HepG2 (cell line): ENCODE data around the gene ATG5. TPM values are rescaled to one million over a fixed set of nuclear protein-coding genes. Genes with fewer than 3 reads are reported as not detected.
A peak's percentile ranks its signal among the peaks of the same experiment; 100 is the strongest.

Experiments used
- ELK4 ChIP-seq: sonication (generic); formaldehyde crosslinking; IDR thresholded peaks from 2 replicates; pipeline ENCODE4 v1.9.0; 2021; ENCODE audit warnings: missing genetic modification reagents, borderline replicate concordance
- FOXJ3 ChIP-seq: sonication (generic); formaldehyde crosslinking; IDR thresholded peaks from 2 replicates; pipeline ENCODE4 v1.4.0; 2020; ENCODE audit warnings: missing genetic modification reagents, mild to moderate bottlenecking, borderline replicate concordance
- KDM5B ChIP-seq: sonication (generic); formaldehyde crosslinking; IDR thresholded peaks from 2 replicates; pipeline ENCODE4 v1.4.0; 2020; ENCODE audit warnings: missing genetic modification reagents, mild to moderate bottlenecking, borderline replicate concordance
- KIAA2018 ChIP-seq: sonication (generic); formaldehyde crosslinking; IDR thresholded peaks from 2 replicates; pipeline ENCODE4 v1.5.0; 2020; ENCODE audit warnings: mild to moderate bottlenecking, missing genetic modification reagents, borderline replicate concordance
- MYPOP ChIP-seq: sonication (generic); formaldehyde crosslinking; IDR thresholded peaks from 2 replicates; pipeline ENCODE4 v1.8.1; 2023; ENCODE audit warnings: mild to moderate bottlenecking, moderate library complexity, missing genetic modification reagents
- NFYC ChIP-seq: IDR thresholded peaks from 2 replicates; pipeline ENCODE4 v1.6.1; 2016; ENCODE audit warnings: missing genetic modification reagents, missing compliant biosample characterization
- NR2C2 ChIP-seq: sonication (generic); formaldehyde crosslinking; IDR thresholded peaks from 2 replicates; pipeline ENCODE4 v1.4.0; 2020; ENCODE audit warnings: missing genetic modification reagents, mild to moderate bottlenecking, moderate library complexity, borderline replicate concordance
- PATZ1 ChIP-seq: sonication (generic); formaldehyde crosslinking; IDR thresholded peaks from 2 replicates; pipeline ENCODE4 v1.4.0; 2020; ENCODE audit warnings: missing genetic modification reagents
- POLR2AphosphoS2 ChIP-seq: IDR thresholded peaks from 2 replicates; pipeline ENCODE4 v1.6.1; 2011; ENCODE audit warnings: low read depth, low read length, improper control_type of control experiment
- SMAD9 ChIP-seq: sonication (generic); formaldehyde crosslinking; IDR thresholded peaks from 2 replicates; pipeline ENCODE4 v1.5.1; 2020; ENCODE audit warnings: mild to moderate bottlenecking, missing genetic modification reagents
- TAF15 ChIP-seq: fragments of 200-400 bp; formaldehyde crosslinking; IDR thresholded peaks from one replicate; pipeline ENCODE4 v1.6.1; 2018; ENCODE audit warnings: mild to moderate bottlenecking, low read depth, low read length; ENCODE audit not compliant: poor library complexity, severe bottlenecking
- TMF1 ChIP-seq: sonication (generic); formaldehyde crosslinking; IDR thresholded peaks from 2 replicates; pipeline ENCODE4 v1.8.1; 2022; ENCODE audit warnings: low read depth, missing genetic modification reagents
- ZC3H13 ChIP-seq: sonication (generic); formaldehyde crosslinking; IDR thresholded peaks from 2 replicates; pipeline ENCODE4 v1.8.1; 2023; ENCODE audit warnings: mild to moderate bottlenecking, missing genetic modification reagents, moderate library complexity
- ZNF597 ChIP-seq: sonication (generic); formaldehyde crosslinking; IDR thresholded peaks from 2 replicates; pipeline ENCODE4 v1.5.0; 2020; ENCODE audit warnings: missing genetic modification reagents
- polyA plus RNA-seq, 8 experiments: library from polyadenylated mRNA; depleted of rRNA in 3 of 8; stranded (reverse) in 7 of 8; unstranded in 1 of 8; fragments of >200 nt; fragmentation: Illumina TruSeq in 4 of 8; extraction: Trizol in 4 of 8; gene quantifications; 2 replicates each; pipeline versions ENCODE4 v1.2.1 to v1.2.3, GENCODE V29; 2011 to 2016; ENCODE audit warnings: low read depth in 4 of 8, missing spikeins in 1 of 8, mixed read lengths in 1 of 8; ENCODE audit not compliant: insufficient read depth in 1 of 8
- total RNA-seq, 5 experiments: library from RNA; depleted of rRNA; stranded (reverse); fragments of >200 nt; fragmentation: Illumina TruSeq; extraction: Trizol; gene quantifications; 2 replicates each; pipeline ENCODE4 v1.2.3, GENCODE V29; 2016; ENCODE audit warnings: low read depth in 1 of 5

Gene ATG5
- total and polyA plus RNA-seq, 2 of the 13 experiments (the other 11 are each of a cell fraction or from before 2014, with no cell fraction given) = 21.3 to 48.0 TPM

GRCh38 chr6:106325336-106326178, at the start of gene ATG5 (continued):
- no peak for TF ChIP-seq KIAA2018 (CRISPR knock-in tag)
- TF ChIP-seq PATZ1 = peak; percentile 79
- TF ChIP-seq KDM5B (CRISPR knock-in tag) = peak; percentile 80; the same call in 1 of the 2 replicates
- no peak for TF ChIP-seq ZNF597 (CRISPR knock-in tag)
- TF ChIP-seq ELK4 (CRISPR knock-in tag) = no peak
- TF ChIP-seq TMF1 (CRISPR knock-in tag) = peak; percentile 16; the same call in 1 of the 2 replicates
- TF ChIP-seq ZC3H13 (CRISPR knock-in tag) = no peak
- TF ChIP-seq SMAD9 = no peak
- TF ChIP-seq FOXJ3 (CRISPR knock-in tag) = peak; percentile 71; the same call in 1 of the 2 replicates
- peak; percentile 23; the same call in 1 of the 2 replicates for TF ChIP-seq NFYC (CRISPR knock-in tag)
- TF ChIP-seq TAF15 = peak; percentile 84
- TF ChIP-seq NR2C2 (CRISPR knock-in tag) = peak; percentile 91
- TF ChIP-seq POLR2AphosphoS2 = no peak
- peak; percentile 91 for TF ChIP-seq MYPOP (CRISPR knock-in tag)
